ENCODE measurements around the gene NTN3. TPM values are rescaled to one million over a fixed set of nuclear protein-coding genes. Genes with fewer than 3 reads are reported as not detected.

Gene NTN3
- total and polyA plus RNA-seq, 3 donors from 2014 or later, result 1.1 to 1.7 TPM; not detected in 1

GRCh38 chr16:2505695-2506094, 34.6 kb downstream of the NTN3 start:
- Histone ChIP-seq H3K9me3 (no peaks in the 10 kb centered on the region), H3K27me3 (no peaks in the 10 kb centered on the region), H3K4me1 (peaks cover 15% of the 10 kb centered on the region), H3K4me3 (no peak overlapping the region), H3K36me3 (ENCODE audit: low read depth, missing control alignments) (no peaks in the 10 kb centered on the region), H3K27ac (no peak overlapping the region)
- 90% methylated on average over 14 of the region's 14 CpGs for WGBS, 2 donors
- DNase-seq, result no peak
- TF ChIP-seq CTCF (IDR thresholded peaks at IDR 0.05) (no peak), POLR2A (IDR thresholded peaks at IDR 0.05) (no peak)
- intact Hi-C loops (cut with DNase I; ENCODE audit: low total_unique reads), result no loop called here

- peak overlapping the region in 1 of 2 donors; percentile 50 for H3K27ac ChIP-seq
Observed at GRCh38 chr16:2507052-2507659, 36.1 kb downstream of the NTN3 start.

GRCh38 chr16:2507665-2508064, 36.6 kb downstream of the NTN3 start:
- 91 to 93% methylated on average over 11 of the region's 11 CpGs for WGBS, 2 donors
- no peak for DNase-seq
- TF ChIP-seq POLR2A (IDR thresholded peaks at IDR 0.05) (no peak), CTCF (IDR thresholded peaks at IDR 0.05) (no peak)
- Histone ChIP-seq H3K36me3 (ENCODE audit: low read depth, missing control alignments) (no peaks in the 10 kb centered on the region), H3K9me3 (no peaks in the 10 kb centered on the region), H3K4me1 (peaks cover 9% of the 10 kb centered on the region), H3K4me3 (no peak overlapping the region), H3K27me3 (no peaks in the 10 kb centered on the region), H3K27ac (peak overlapping the region in 1 of 2 donors; percentile 50)
- intact Hi-C loops (cut with DNase I; ENCODE audit: low total_unique reads), result no loop called here

More at GRCh38 chr16:2507052-2507659, 36.1 kb downstream of the NTN3 start:
- TF ChIP-seq POLR2A (IDR thresholded peaks at IDR 0.05), result no peak
- TF ChIP-seq CTCF (IDR thresholded peaks at IDR 0.05), result no peak
- H3K36me3 ChIP-seq (ENCODE audit: low read depth, missing control alignments), result no peaks in the 10 kb centered on the region
- no peak overlapping the region for H3K4me3 ChIP-seq
- intact Hi-C loops (cut with DNase I; ENCODE audit: low total_unique reads), result no loop called here
- H3K27me3 ChIP-seq, result no peaks in the 10 kb centered on the region
- peaks cover 7% of the 10 kb centered on the region for H3K4me1 ChIP-seq
- no peak for DNase-seq
- no peaks in the 10 kb centered on the region for H3K9me3 ChIP-seq
- WGBS, 2 donors, result 86% methylated on average over 13 to 14 of the region's 14 CpGs

GRCh38 chr16:2508722-2509400, 37.8 kb downstream of the NTN3 start:
- Histone ChIP-seq H3K4me1 (peaks cover 12% of the 10 kb centered on the region), H3K9me3 (no peaks in the 10 kb centered on the region), H3K27me3 (no peaks in the 10 kb centered on the region), H3K27ac (no peak overlapping the region), H3K4me3 (no peak overlapping the region), H3K36me3 (ENCODE audit: low read depth, missing control alignments) (no peaks in the 10 kb centered on the region)
- WGBS, 2 donors, result 89 to 95% methylated on average over 13 to 18 of the region's 18 CpGs
- TF ChIP-seq POLR2A (IDR thresholded peaks at IDR 0.05) (no peak), CTCF (IDR thresholded peaks at IDR 0.05) (no peak)
- intact Hi-C loops (cut with DNase I; ENCODE audit: low total_unique reads), result no loop called here
- DNase-seq, result no peak
